D721Med (cell line): ENCODE results near the gene DYNLT4.

Source experiments
- DNase-seq: peaks from one replicate; pipeline ENCODE4 v3.0.0; 2011; ENCODE audit warnings: low spot score; ENCODE audit not compliant: insufficient read length
- FAIRE-seq: peaks from 2 replicates; lab custom pipeline; 2011; peaks lifted over from hg19 to GRCh38; lab: Jason Lieb, UNC
- CTCF ChIP-seq: IDR thresholded peaks from 2 replicates; pipeline ENCODE4 v1.5.1; 2012; ENCODE audit warnings: mild to moderate bottlenecking, control low read depth; ENCODE audit not compliant: insufficient read depth; ENCODE audit errors: missing control alignments

DYNLT4 gene

GRCh38 chr1:44835738-44836675 lies 28.9 kb upstream of the DYNLT4 start:
- peak; percentile 88 for TF ChIP-seq CTCF
- DNase-seq (peak; percentile 62), FAIRE-seq (peak; percentile 64)

GRCh38 chr1:44834328-44834727 lies 27.2 kb upstream of the DYNLT4 start:
- TF ChIP-seq CTCF, result no peak
- FAIRE-seq (no peak), DNase-seq (no peak)

- FAIRE-seq (no peak), DNase-seq (no peak)
- no peak for TF ChIP-seq CTCF
These were observed 25.0 kb upstream of the DYNLT4 start for GRCh38 chr1:44832056-44832705.

- no peak for FAIRE-seq
- TF ChIP-seq CTCF, result no peak
- DNase-seq, result no peak
These were observed 24.4 kb upstream of the DYNLT4 start for GRCh38 chr1:44831516-44831915.

GRCh38 chr1:44830900-44831304 lies 23.8 kb upstream of the DYNLT4 start:
- DNase-seq, result no peak
- FAIRE-seq, result no peak
- no peak for TF ChIP-seq CTCF

GRCh38 chr1:44829506-44830384 lies 22.6 kb upstream of the DYNLT4 start:
- FAIRE-seq (no peak), DNase-seq (no peak)
- no peak for TF ChIP-seq CTCF
